GM13977 (cell line): ENCODE measurements around the gene TMEM52B.

Source experiments
- DNase-seq: peaks from one replicate; pipeline ENCODE4 v3.0.0; 2012; ENCODE audit warnings: low spot score
- CTCF ChIP-seq: IDR thresholded peaks from 2 replicates; pipeline ENCODE4 v1.5.1; 2012; ENCODE audit warnings: mild to moderate bottlenecking, control low read depth; ENCODE audit not compliant: insufficient read depth; ENCODE audit errors: extremely low read depth, missing control alignments
- in situ Hi-C: fragments of 300-500 bp; cut with MboI; formaldehyde crosslinking; loops from one replicate; pipeline ENCODE4 v1.12.0; 2022; ENCODE audit warnings: low sequenced_read_pairs, low pct_unique_long_range_greater_than_20kb, mixed read lengths, inconsistent platforms; ENCODE audit not compliant: unreplicated experiment

Gene TMEM52B

GRCh38 chr12:10236720-10237119 lies 57.9 kb downstream of the TMEM52B start:
- DNase-seq = no peak
- TF ChIP-seq CTCF = no peak
- in situ Hi-C loops = loop anchor here (10.0 to 25.0 kb wide), 3 partner anchors 328 to 1251 kb away; no protein-coding TSS in a partner anchor

DNA sequence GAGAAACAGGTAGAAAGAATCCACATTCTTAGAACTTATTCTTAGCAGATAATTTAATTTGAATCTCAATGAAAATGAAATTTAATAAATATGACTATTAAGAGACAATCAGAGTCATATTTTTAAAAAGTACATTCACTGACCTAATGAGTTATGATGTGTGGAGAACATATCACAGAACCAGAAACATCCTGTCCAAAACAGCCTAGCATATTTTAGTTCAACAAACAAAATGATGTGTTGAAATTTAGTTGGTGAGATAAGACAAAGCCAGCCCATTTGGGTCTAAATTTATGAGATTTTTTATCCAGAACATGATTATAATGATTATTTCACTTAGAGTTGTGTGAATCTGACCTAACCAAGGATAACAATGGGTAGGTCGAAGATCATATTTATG lies 59.7 kb downstream of the TMEM52B start:
- no peak for TF ChIP-seq CTCF
- in situ Hi-C loops = loop anchor here (10.0 to 25.0 kb wide), 3 partner anchors 326 to 1249 kb away; no protein-coding TSS in a partner anchor
- DNase-seq = no peak

DNA sequence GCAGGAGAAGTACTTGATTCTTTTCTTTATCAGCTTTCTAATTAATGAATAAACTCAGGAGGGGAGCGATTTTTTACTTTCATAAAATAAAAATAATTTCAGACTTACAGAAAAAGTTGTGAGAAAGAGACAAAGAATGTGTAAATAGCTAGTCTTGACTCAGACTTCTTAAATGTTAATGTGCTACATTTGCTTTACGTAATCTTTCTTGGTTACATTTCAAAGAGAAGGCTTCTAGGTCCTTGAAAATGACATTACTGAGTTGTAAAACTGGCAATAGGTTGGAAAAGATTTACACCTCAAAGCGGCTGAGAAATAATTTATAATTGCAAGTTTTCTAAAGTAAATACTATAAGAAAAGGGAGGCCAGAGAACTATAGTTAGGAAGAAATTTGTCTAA lies 62.5 kb downstream of the TMEM52B start:
- in situ Hi-C loops = loop anchor here (25.0 kb wide), 1 partner anchor 1246 kb away; no protein-coding TSS in a partner anchor
- no peak for TF ChIP-seq CTCF
- no peak for DNase-seq
